Liver (tissue), 3 donors: ENCODE results near the gene STXBP1.

Experiments used
- EGR1 ChIP-seq, 2 donors: IDR thresholded peaks; 2 replicates each; pipeline ENCODE4 v1.6.1; 2016 to 2018; ENCODE audit warnings: antibody characterized with exemption in 2 of 2, low read depth in 2 of 2
- JUND ChIP-seq, 2 donors: IDR thresholded peaks; 2 replicates each; pipeline ENCODE4 v1.6.1; 2016; ENCODE audit warnings: antibody characterized with exemption in 2 of 2
- MAX ChIP-seq: IDR thresholded peaks from 2 replicates; pipeline ENCODE4 v1.6.1; 2016; ENCODE audit warnings: antibody characterized with exemption
- NR2F2 ChIP-seq: IDR thresholded peaks from 2 replicates; pipeline ENCODE4 v1.6.1; 2016; ENCODE audit warnings: antibody characterized with exemption
- RAD21 ChIP-seq, 2 donors: IDR thresholded peaks; 2 replicates each; pipeline ENCODE4 v1.6.1; 2016; ENCODE audit warnings: antibody characterized with exemption in 2 of 2, mild to moderate bottlenecking in 2 of 2
- REST ChIP-seq: IDR thresholded peaks from 2 replicates; pipeline ENCODE4 v1.6.1; 2016; ENCODE audit warnings: antibody characterized with exemption, mild to moderate bottlenecking
- SP1 ChIP-seq: IDR thresholded peaks from 2 replicates; pipeline ENCODE4 v1.6.1; 2018; ENCODE audit warnings: antibody characterized with exemption, mild to moderate bottlenecking
- TAF1 ChIP-seq: conservative IDR thresholded peaks from 2 replicates; pipeline ENCODE4 v1.6.1; 2016; ENCODE audit warnings: antibody characterized with exemption, mild to moderate bottlenecking
- YY1 ChIP-seq: IDR thresholded peaks from 2 replicates; pipeline ENCODE4 v1.6.1; 2016; ENCODE audit warnings: antibody characterized with exemption, mild to moderate bottlenecking
- TF ChIP-seq, protein P1 (sequence below): fragments of 150-350 bp; IDR thresholded peaks from 2 replicates; pipeline ENCODE4 v1.5.1; 2017; ENCODE audit warnings: improper control_type of control experiment, low read depth, low read length; ENCODE audit not compliant: missing input control
- TF ChIP-seq, protein P2 (sequence below): IDR thresholded peaks from 2 replicates; pipeline ENCODE4 v1.6.1; 2016; ENCODE audit warnings: antibody characterized with exemption
- donor health status: healthy.
- donor health status: healthy.

DNA sequence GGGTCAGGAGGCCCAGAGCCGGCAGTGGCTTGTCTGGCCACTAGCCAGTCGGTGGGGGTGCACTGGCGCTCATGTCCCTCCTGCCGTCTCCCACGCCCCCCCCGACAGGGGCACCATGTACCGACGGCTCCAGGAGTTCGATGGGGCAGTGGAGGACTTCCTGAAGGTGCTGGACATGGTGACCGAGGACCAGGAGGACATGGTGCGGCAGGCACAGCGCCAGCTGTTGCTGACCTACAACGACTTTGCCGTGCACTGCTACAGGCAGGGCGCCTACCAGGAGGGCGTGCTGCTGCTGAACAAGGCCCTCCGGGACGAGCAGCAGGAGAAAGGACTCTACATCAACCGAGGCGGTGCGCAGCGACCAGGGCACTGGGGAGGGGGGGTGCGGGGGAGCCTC, 111.9 kb downstream of the STXBP1 start:
- TF ChIP-seq, protein P1, sequence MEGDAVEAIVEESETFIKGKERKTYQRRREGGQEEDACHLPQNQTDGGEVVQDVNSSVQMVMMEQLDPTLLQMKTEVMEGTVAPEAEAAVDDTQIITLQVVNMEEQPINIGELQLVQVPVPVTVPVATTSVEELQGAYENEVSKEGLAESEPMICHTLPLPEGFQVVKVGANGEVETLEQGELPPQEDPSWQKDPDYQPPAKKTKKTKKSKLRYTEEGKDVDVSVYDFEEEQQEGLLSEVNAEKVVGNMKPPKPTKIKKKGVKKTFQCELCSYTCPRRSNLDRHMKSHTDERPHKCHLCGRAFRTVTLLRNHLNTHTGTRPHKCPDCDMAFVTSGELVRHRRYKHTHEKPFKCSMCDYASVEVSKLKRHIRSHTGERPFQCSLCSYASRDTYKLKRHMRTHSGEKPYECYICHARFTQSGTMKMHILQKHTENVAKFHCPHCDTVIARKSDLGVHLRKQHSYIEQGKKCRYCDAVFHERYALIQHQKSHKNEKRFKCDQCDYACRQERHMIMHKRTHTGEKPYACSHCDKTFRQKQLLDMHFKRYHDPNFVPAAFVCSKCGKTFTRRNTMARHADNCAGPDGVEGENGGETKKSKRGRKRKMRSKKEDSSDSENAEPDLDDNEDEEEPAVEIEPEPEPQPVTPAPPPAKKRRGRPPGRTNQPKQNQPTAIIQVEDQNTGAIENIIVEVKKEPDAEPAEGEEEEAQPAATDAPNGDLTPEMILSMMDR, result no peak
- TF ChIP-seq REST (no peak), SP1 (no peak), RAD21 (IDR thresholded peaks at IDR 0.05) (no peak), EGR1 (IDR thresholded peaks at IDR 0.05; ENCODE audit: low read depth in 2 of 2) (no peak), TAF1 (no peak), JUND (IDR thresholded peaks at IDR 0.05) (no peak), YY1 (no peak), MAX (no peak), NR2F2 (no peak)
- TF ChIP-seq, protein P2, sequence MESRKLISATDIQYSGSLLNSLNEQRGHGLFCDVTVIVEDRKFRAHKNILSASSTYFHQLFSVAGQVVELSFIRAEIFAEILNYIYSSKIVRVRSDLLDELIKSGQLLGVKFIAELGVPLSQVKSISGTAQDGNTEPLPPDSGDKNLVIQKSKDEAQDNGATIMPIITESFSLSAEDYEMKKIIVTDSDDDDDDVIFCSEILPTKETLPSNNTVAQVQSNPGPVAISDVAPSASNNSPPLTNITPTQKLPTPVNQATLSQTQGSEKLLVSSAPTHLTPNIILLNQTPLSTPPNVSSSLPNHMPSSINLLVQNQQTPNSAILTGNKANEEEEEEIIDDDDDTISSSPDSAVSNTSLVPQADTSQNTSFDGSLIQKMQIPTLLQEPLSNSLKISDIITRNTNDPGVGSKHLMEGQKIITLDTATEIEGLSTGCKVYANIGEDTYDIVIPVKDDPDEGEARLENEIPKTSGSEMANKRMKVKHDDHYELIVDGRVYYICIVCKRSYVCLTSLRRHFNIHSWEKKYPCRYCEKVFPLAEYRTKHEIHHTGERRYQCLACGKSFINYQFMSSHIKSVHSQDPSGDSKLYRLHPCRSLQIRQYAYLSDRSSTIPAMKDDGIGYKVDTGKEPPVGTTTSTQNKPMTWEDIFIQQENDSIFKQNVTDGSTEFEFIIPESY, result no peak
